ENCODE results near the gene DDHD1.

GRCh38 chr14:53001787-53002378, 151.2 kb downstream of the DDHD1 start:
- TF ChIP-seq POLR2A (IDR thresholded peaks at IDR 0.05), result no peak
- TF ChIP-seq POLR2AphosphoS5 (IDR thresholded peaks at IDR 0.05), result no peak
- no peak for TF ChIP-seq CTCF (IDR thresholded peaks at IDR 0.05)

Measured in prostate gland (tissue), 2 donors.